IMR-90 (cell line): Measurements from ENCODE around the gene CELF5. TPM values are rescaled to one million over a fixed set of nuclear protein-coding genes. Genes with fewer than 3 reads are reported as not detected.

Source experiments
- ATAC-seq: fragments of 200-7000 bp; cut with Tn5 transposase; 2 replicates; pipeline ENCODE4 v1.9.1; 2020; ENCODE audit warnings: low read depth, mild to moderate bottlenecking, moderate library complexity
- BruUV-seq: library from RNA; stranded (reverse); fragments of 400-500 nt; replicated peaks from 2 replicates; lab custom pipeline; 2021; lab: Mats Ljungman, UMichigan
- CTCF ChIA-PET: fragments of 300-600 bp; formaldehyde crosslinking; extraction: SDS; loops from one replicate; lab custom pipeline; 2021; ENCODE audit warnings: antibody characterized with exemption; lab: Yijun Ruan, JAX
- POLR2A ChIA-PET: fragments of 300-600 bp; sonication (Branson Sonifier 250); formaldehyde crosslinking; loops from one replicate; lab custom pipeline; 2022; ENCODE audit warnings: antibody characterized with exemption; ENCODE audit not compliant: unreplicated experiment; lab: Charles Lee
- DNase-seq: peaks from one replicate; pipeline ENCODE4 v3.0.0; 2013
- H2AFZ ChIP-seq: replicated peaks from 2 replicates; pipeline ENCODE3; 2013; ENCODE audit warnings: low read length, mild to moderate bottlenecking; ENCODE audit not compliant: poor library complexity
- H2AK5ac ChIP-seq: 2 replicates; pipeline ENCODE4 v1.6.1; 2013; ENCODE audit warnings: low read depth, low read length, inconsistent platforms
- H2AK9ac ChIP-seq: replicated peaks from 2 replicates; pipeline ENCODE3; 2013; ENCODE audit warnings: mild to moderate bottlenecking, low read depth, low read length, moderate library complexity; ENCODE audit not compliant: poor library complexity
- H2BK120ac ChIP-seq: 2 replicates; pipeline ENCODE4 v1.6.1; 2013; ENCODE audit warnings: low read depth, low read length, inconsistent platforms
- H2BK15ac ChIP-seq: 3 replicates; pipeline ENCODE4 v1.6.1; 2013; ENCODE audit warnings: low read depth, low read length, inconsistent platforms
- H2BK20ac ChIP-seq: 2 replicates; pipeline ENCODE4 v1.6.1; 2013; ENCODE audit warnings: low read depth, mild to moderate bottlenecking, inconsistent platforms, low read length, moderate library complexity
- H2BK5ac ChIP-seq: 2 replicates; pipeline ENCODE4 v1.6.1; 2013; ENCODE audit warnings: mild to moderate bottlenecking, low read depth, low read length, inconsistent platforms; ENCODE audit not compliant: poor library complexity, severe bottlenecking
- H3K14ac ChIP-seq: replicated peaks from 2 replicates; pipeline ENCODE4 v1.6.1; 2013; ENCODE audit warnings: low read depth, low read length, inconsistent platforms
- H3K18ac ChIP-seq: 2 replicates; pipeline ENCODE4 v1.6.1; 2013; ENCODE audit warnings: low read depth, low read length, control low read depth
- H3K23ac ChIP-seq: 2 replicates; pipeline ENCODE4 v1.6.1; 2013; ENCODE audit warnings: low read depth, low read length, inconsistent platforms
- H3K27ac ChIP-seq: 2 replicates; pipeline ENCODE4 v1.5.1; 2013; ENCODE audit warnings: mild to moderate bottlenecking, control low read depth, low read length; ENCODE audit not compliant: insufficient read depth
- H3K27me3 ChIP-seq: 2 replicates; pipeline ENCODE4 v1.6.1; 2013; ENCODE audit warnings: low read length; ENCODE audit not compliant: control insufficient read depth, insufficient read depth
- H3K36me3 ChIP-seq: 2 replicates; pipeline ENCODE4 v1.6.1; 2013; ENCODE audit warnings: low read length, mixed read lengths; ENCODE audit not compliant: control insufficient read depth, insufficient read depth
- H3K4ac ChIP-seq: 2 replicates; pipeline ENCODE4 v1.6.1; 2013; ENCODE audit warnings: low read depth, low read length, inconsistent platforms
- H3K4me1 ChIP-seq: 2 replicates; pipeline ENCODE4 v1.6.1; 2013; ENCODE audit warnings: low read length, mixed read lengths; ENCODE audit not compliant: control insufficient read depth, insufficient read depth
- H3K4me2 ChIP-seq: 2 replicates; pipeline ENCODE4 v1.6.1; 2013; ENCODE audit warnings: low read depth, mild to moderate bottlenecking, control low read depth, low read length, moderate library complexity
- H3K4me3 ChIP-seq: 2 replicates; pipeline ENCODE4 v1.5.1; 2013; ENCODE audit warnings: low read depth, mild to moderate bottlenecking, control low read depth, low read length, moderate library complexity; ENCODE audit not compliant: insufficient read depth
- H3K56ac ChIP-seq: 2 replicates; pipeline ENCODE4 v1.6.1; 2013; ENCODE audit warnings: low read length, inconsistent platforms; ENCODE audit not compliant: insufficient read depth; ENCODE audit errors: extremely low read depth
- H3K79me1 ChIP-seq, 2 experiments: 2 replicates each; pipeline ENCODE4 v1.6.1; 2013; ENCODE audit warnings: low read length in 2 of 2, inconsistent platforms in 1 of 2, low read depth in 1 of 2
- H3K9ac ChIP-seq: 2 replicates; pipeline ENCODE4 v1.6.1; 2013; ENCODE audit warnings: low read depth, low read length, control low read depth
- H3K9me1 ChIP-seq: 2 replicates; pipeline ENCODE4 v1.6.1; 2013; ENCODE audit warnings: low read length, inconsistent platforms; ENCODE audit not compliant: insufficient read depth
- H3K9me3 ChIP-seq: 2 replicates; pipeline ENCODE4 v1.6.1; 2013; ENCODE audit warnings: low read length; ENCODE audit not compliant: control insufficient read depth, insufficient read depth
- H4K20me1 ChIP-seq: 2 replicates; pipeline ENCODE4 v1.6.1; 2013; ENCODE audit warnings: low read length, inconsistent platforms; ENCODE audit not compliant: insufficient read depth
- H4K5ac ChIP-seq: 2 replicates; pipeline ENCODE4 v1.6.1; 2013; ENCODE audit warnings: mild to moderate bottlenecking, low read depth, low read length, control low read depth
- H4K8ac ChIP-seq, 2 experiments: 2 replicates each; pipeline ENCODE4 v1.6.1; 2013; ENCODE audit warnings: low read depth in 2 of 2, low read length in 2 of 2, control low read depth in 1 of 2, inconsistent platforms in 1 of 2
- H4K91ac ChIP-seq: 2 replicates; pipeline ENCODE4 v1.6.1; 2013; ENCODE audit warnings: low read depth, low read length, inconsistent platforms; ENCODE audit not compliant: insufficient read depth
- BHLHE40 ChIP-seq: fragments of 150-350 bp; IDR thresholded peaks from 2 replicates; pipeline ENCODE4 v1.6.1; 2016; ENCODE audit warnings: mild to moderate bottlenecking, low read depth, low read length
- CEBPB ChIP-seq: IDR thresholded peaks from 2 replicates; pipeline ENCODE4 v1.6.1; 2012; ENCODE audit warnings: low read depth, low read length, improper control_type of control experiment
- CHD1 ChIP-seq: IDR thresholded peaks from 2 replicates; pipeline ENCODE4 v1.6.1; 2012; ENCODE audit warnings: low read depth, low read length, improper control_type of control experiment
- CTCF ChIP-seq: conservative IDR thresholded peaks from 2 replicates; pipeline ENCODE4 v1.5.1; 2012; ENCODE audit warnings: mild to moderate bottlenecking, low read depth, low read length, improper control_type of control experiment
- ELK1 ChIP-seq: fragments of 150-350 bp; IDR thresholded peaks from 2 replicates; pipeline ENCODE4 v1.6.1; 2016; ENCODE audit warnings: low read depth, mild to moderate bottlenecking, low read length, moderate library complexity, borderline replicate concordance
- FOS ChIP-seq: fragments of 150-350 bp; IDR thresholded peaks from 2 replicates; pipeline ENCODE4 v1.6.1; 2016; ENCODE audit warnings: low read depth, low read length
- MAFK ChIP-seq: IDR thresholded peaks from 2 replicates; pipeline ENCODE4 v1.6.1; 2012; ENCODE audit warnings: low read depth, low read length, improper control_type of control experiment
- MAZ ChIP-seq: IDR thresholded peaks from 2 replicates; pipeline ENCODE4 v1.6.1; 2012; ENCODE audit warnings: low read depth, mild to moderate bottlenecking, low read length, improper control_type of control experiment, moderate library complexity, borderline replicate concordance
- MXI1 ChIP-seq: IDR thresholded peaks from 2 replicates; pipeline ENCODE4 v1.6.1; 2012; ENCODE audit warnings: low read depth, mild to moderate bottlenecking, low read length, moderate library complexity, borderline replicate concordance
- POLR2A ChIP-seq: IDR thresholded peaks from 2 replicates; pipeline ENCODE4 v1.6.1; 2012; ENCODE audit warnings: mild to moderate bottlenecking, low read depth, low read length
- RAD21 ChIP-seq: IDR thresholded peaks from 2 replicates; pipeline ENCODE4 v1.6.1; 2012; ENCODE audit warnings: low read length, improper control_type of control experiment
- RCOR1 ChIP-seq: IDR thresholded peaks from 2 replicates; pipeline ENCODE4 v1.6.1; 2012; ENCODE audit warnings: mild to moderate bottlenecking, low read length, improper control_type of control experiment; ENCODE audit not compliant: insufficient replicate concordance
- RFX5 ChIP-seq: IDR thresholded peaks from 2 replicates; pipeline ENCODE4 v1.8.0; 2012; ENCODE audit warnings: low read depth, mild to moderate bottlenecking, low read length, moderate library complexity
- SMC3 ChIP-seq: fragments of 150-350 bp; IDR thresholded peaks from 2 replicates; pipeline ENCODE4 v1.6.1; 2016; ENCODE audit warnings: low read depth, mild to moderate bottlenecking, antibody characterized with exemption, low read length, moderate library complexity
- USF2 ChIP-seq: fragments of 150-350 bp; IDR thresholded peaks from 2 replicates; pipeline ENCODE4 v1.6.1; 2017; ENCODE audit warnings: mild to moderate bottlenecking, antibody characterized with exemption, low read length, low read depth
- WGBS, 2 experiments: methylation state at CpG; one replicate each; pipeline versions ENCODE4 v1.1.5 to v1.1.7; 2013; ENCODE audit warnings: missing lambda C conversion rate in 2 of 2; ENCODE audit not compliant: insufficient read length in 1 of 2; ENCODE audit errors: extremely low coverage in 2 of 2; 5-methylcytosine and 5-hydroxymethylcytosine counted together
- dilution Hi-C: fragments of 300-500 bp; cut with HindIII; formaldehyde crosslinking; loops from one replicate; pipeline ENCODE4 v1.14.3; 2018; ENCODE audit warnings: low sequenced_read_pairs; ENCODE audit not compliant: unreplicated experiment
- in situ Hi-C: fragments of 300-500 bp; cut with MboI; formaldehyde crosslinking; loops from 3 replicates; pipeline ENCODE4 v1.14.3; 2019; ENCODE audit warnings: low sequenced_read_pairs, inconsistent platforms, mixed read lengths
- intact Hi-C: fragments of 100-400 bp; cut with micrococcal nuclease; formaldehyde crosslinking; loops from 2 replicates; pipeline ENCODE4 v1.10.0; 2022
- polyA plus RNA-seq, 3 experiments: library from polyadenylated mRNA; depleted of rRNA; stranded (reverse); fragments of >200 nt; gene quantifications; 2 replicates each; pipeline ENCODE4 v1.2.3, GENCODE V29; 2012; ENCODE audit warnings: low replicate concordance in 1 of 3
- total RNA-seq: library from RNA; depleted of rRNA; stranded (reverse); fragments of >200 nt; gene quantifications from 2 replicates; pipeline ENCODE4 v1.2.3, GENCODE V29; 2012

The CELF5 gene
- total and polyA plus RNA-seq, 2 of the 4 experiments (the other 2 are of a cell fraction) = 0.02 TPM; not detected in 1

- ChIA-PET POLR2A (no interaction called here), CTCF (no interaction called here)
- no peak overlapping the region for H4K8ac ChIP-seq
- no peaks in the 10 kb centered on the region for H4K20me1 ChIP-seq
- no peak overlapping the region for H3K4me3 ChIP-seq
- H3K36me3 ChIP-seq = no peaks in the 10 kb centered on the region
- no peak overlapping the region for H3K9ac ChIP-seq
- H2BK20ac ChIP-seq = no peak overlapping the region
- H3K9me3 ChIP-seq = no peaks in the 10 kb centered on the region
- H3K9me1 ChIP-seq = no peaks in the 10 kb centered on the region
- no peak overlapping the region for H2AK5ac ChIP-seq
- H3K23ac ChIP-seq = no peak overlapping the region
- H2AFZ ChIP-seq = no peak overlapping the region
- H4K91ac ChIP-seq = no peak overlapping the region
- no peak overlapping the region for H3K56ac ChIP-seq
- H3K79me1 ChIP-seq = no peaks in the 10 kb centered on the region
- no peak overlapping the region for H3K14ac ChIP-seq
- in situ Hi-C loops (loop anchor here (25.0 kb wide), 1 partner anchor 293 kb away; the partner anchor contains the start of gene TBXA2R), dilution Hi-C loops (no loop called here), intact Hi-C loops (loop anchor here (10.0 kb wide), 2 partner anchors 295 to 385 kb away; partner anchors contain the start of genes PIP5K1C and TJP3)
- H3K4ac ChIP-seq = no peak overlapping the region
- H3K18ac ChIP-seq = no peak overlapping the region
- no peak overlapping the region for H2BK5ac ChIP-seq
- no TSS peak for BruUV-seq
- peaks cover 7% of the 10 kb centered on the region; the same call in 1 of the 2 replicates for H3K27me3 ChIP-seq
- H3K4me1 ChIP-seq = no peaks in the 10 kb centered on the region
- H2AK9ac ChIP-seq = no peak overlapping the region
- TF ChIP-seq SMC3 (no peak), CHD1 (no peak), BHLHE40 (no peak), MAFK (no peak), RCOR1 (no peak), RAD21 (no peak), MAZ (no peak), MXI1 (no peak), CTCF (no peak), POLR2A (no peak), FOS (no peak), ELK1 (no peak), CEBPB (no peak), USF2 (no peak), RFX5 (no peak)
- WGBS, 2 experiments = 70 to 100% methylated on average over 1 to 14 of the region's 18 CpGs
- no peak overlapping the region for H4K5ac ChIP-seq
- H2BK15ac ChIP-seq = no peak overlapping the region
- ATAC-seq = no peak
- no peak overlapping the region for H3K4me2 ChIP-seq
- H3K27ac ChIP-seq = no peak overlapping the region
- no peak overlapping the region for H2BK120ac ChIP-seq
- no peak for DNase-seq
These were observed 95.3 kb downstream of the CELF5 start for GRCh38 chr19:3319643-3320353.
